Osteocyte (in vitro differentiated cells): Measurements from ENCODE around the gene UBE2B. TPM values are rescaled to one million over a fixed set of nuclear protein-coding genes. Genes with fewer than 3 reads are reported as not detected.

Experiments used
- DNase-seq: peaks from one replicate; pipeline ENCODE4 v3.0.0; 2021; ENCODE audit warnings: mixed read lengths; ENCODE audit not compliant: unreplicated experiment; ENCODE audit errors: extremely low spot score
- H3K27ac Mint-ChIP-seq: one replicate; pipeline ENCODE4 v1.8.0; 2021; ENCODE audit warnings: mild to moderate bottlenecking, mixed read lengths; ENCODE audit not compliant: unreplicated experiment
- H3K27me3 Mint-ChIP-seq: one replicate; pipeline ENCODE4 v1.8.0; 2021; ENCODE audit warnings: mixed read lengths; ENCODE audit not compliant: unreplicated experiment
- H3K36me3 Mint-ChIP-seq: one replicate; pipeline ENCODE4 v1.8.0; 2021; ENCODE audit warnings: mixed read lengths; ENCODE audit not compliant: unreplicated experiment
- H3K4me1 Mint-ChIP-seq: one replicate; pipeline ENCODE4 v1.8.0; 2021; ENCODE audit warnings: mixed read lengths; ENCODE audit not compliant: unreplicated experiment
- H3K4me3 Mint-ChIP-seq: one replicate; pipeline ENCODE4 v1.8.0; 2021; ENCODE audit warnings: mild to moderate bottlenecking, moderate library complexity, mixed read lengths; ENCODE audit not compliant: unreplicated experiment
- H3K9me3 Mint-ChIP-seq: one replicate; pipeline ENCODE4 v1.8.0; 2021; ENCODE audit warnings: mixed read lengths; ENCODE audit not compliant: unreplicated experiment
- CTCF ChIP-seq: fragments of 200-600 bp; sonication (generic); IDR thresholded peaks from 2 replicates; pipeline ENCODE4 v1.5.0; 2021; ENCODE audit warnings: antibody characterized with exemption, mild to moderate bottlenecking, moderate library complexity
- total RNA-seq: library from RNA; stranded (reverse); gene quantifications from 2 replicates; pipeline ENCODE4 v1.2.1, GENCODE V29; 2021

The UBE2B gene
- total RNA-seq, 1 donor from 2014 or later: 114 TPM

GRCh38 chr5:134411228-134411545 is 39.8 kb downstream of the UBE2B start:
- Mint-ChIP-seq H3K9me3 (no peaks in the 10 kb centered on the region), H3K27ac (peak overlapping the region; percentile 59), H3K27me3 (no peaks in the 10 kb centered on the region), H3K4me3 (peak overlapping the region; percentile 91), H3K4me1 (peaks cover 15% of the 10 kb centered on the region), H3K36me3 (no peaks in the 10 kb centered on the region)
- TF ChIP-seq CTCF: no peak
- no peak for DNase-seq

GRCh38 chr5:134411546-134412266 is 40.3 kb downstream of the UBE2B start, which contains the start of gene CDKN2AIPNL:
TSS of gene CDKN2AIPNL (minus strand) at chr5:134411881. CDS start at chr5:134411854, 27 bp downstream.
- Mint-ChIP-seq H3K27ac (peak within 1 kb of the TSS; percentile 65), H3K36me3 (no peaks in the 10 kb centered on the region), H3K4me3 (peak within 1 kb of the TSS; percentile 91), H3K27me3 (no peaks in the 10 kb centered on the region), H3K9me3 (no peaks in the 10 kb centered on the region), H3K4me1 (peaks cover 15% of the 10 kb centered on the region)
- DNase-seq: peak; percentile 96
- peak; percentile 75 for TF ChIP-seq CTCF

- Mint-ChIP-seq H3K27ac (no peak overlapping the region), H3K9me3 (no peaks in the 10 kb centered on the region), H3K4me3 (no peak overlapping the region), H3K36me3 (no peaks in the 10 kb centered on the region), H3K27me3 (no peaks in the 10 kb centered on the region), H3K4me1 (peaks cover 15% of the 10 kb centered on the region)
- TF ChIP-seq CTCF: no peak
- DNase-seq: no peak
These were observed 41.7 kb downstream of the UBE2B start for GRCh38 chr5:134413046-134413445.

GRCh38 chr5:134417707-134418106 is 46.3 kb downstream of the UBE2B start:
- DNase-seq: no peak
- no peaks in the 10 kb centered on the region for H3K27me3 Mint-ChIP-seq
- no peaks in the 10 kb centered on the region for H3K36me3 Mint-ChIP-seq
- H3K9me3 Mint-ChIP-seq: no peaks in the 10 kb centered on the region
- no peak overlapping the region for H3K4me3 Mint-ChIP-seq
- no peak for TF ChIP-seq CTCF
- H3K4me1 Mint-ChIP-seq: no peaks in the 10 kb centered on the region
- H3K27ac Mint-ChIP-seq: no peak overlapping the region

- no peak overlapping the region for H3K4me3 Mint-ChIP-seq
- H3K36me3 Mint-ChIP-seq: no peaks in the 10 kb centered on the region
- no peak overlapping the region for H3K27ac Mint-ChIP-seq
- TF ChIP-seq CTCF: no peak
- no peaks in the 10 kb centered on the region for H3K4me1 Mint-ChIP-seq
- H3K9me3 Mint-ChIP-seq: no peaks in the 10 kb centered on the region
- no peak for DNase-seq
- H3K27me3 Mint-ChIP-seq: no peaks in the 10 kb centered on the region
These were observed 47.6 kb downstream of the UBE2B start for GRCh38 chr5:134418958-134419357.
